ENCODE measurements around the gene KIAA1958. TPM values are rescaled to one million over a fixed set of nuclear protein-coding genes. Genes with fewer than 3 reads are reported as not detected.

Gene KIAA1958
- total RNA-seq, 1 donor: 2.5 TPM

- Histone ChIP-seq H3K9me3 (ENCODE audit: low read depth, low read length) (peaks cover 2% of the 10 kb centered on the region), H3K27me3 (ENCODE audit: insufficient read depth, low read length) (peaks cover 3% of the 10 kb centered on the region), H3K27ac (ENCODE audit: low read depth, low read length) (no peak overlapping the region), H2AFZ (ENCODE audit: low read length) (no peak overlapping the region), H3K36me3 (ENCODE audit: insufficient read depth, low read length) (no peaks in the 10 kb centered on the region), H3K4me2 (ENCODE audit: insufficient read depth, low read length) (no peak overlapping the region), H3K4me1 (ENCODE audit: insufficient read depth, low read length) (no peaks in the 10 kb centered on the region), H3K4me3 (ENCODE audit: insufficient read depth, low read length) (no peak overlapping the region), H4K20me1 (ENCODE audit: insufficient read depth, low read length) (no peaks in the 10 kb centered on the region), H3K79me2 (ENCODE audit: insufficient read depth, low read length) (no peaks in the 10 kb centered on the region)
- TF ChIP-seq CTCF (IDR thresholded peaks at IDR 0.05; ENCODE audit: extremely low read depth, low read depth, low read length): no peak
- DNase-seq (ENCODE audit: insufficient read length, low spot score, missing footprints): no peak
Measured at GRCh38 chr9:112677040-112677439, 190.4 kb downstream of the KIAA1958 start.

- Histone ChIP-seq H3K27me3 (ENCODE audit: insufficient read depth, low read length) (no peaks in the 10 kb centered on the region), H3K79me2 (ENCODE audit: insufficient read depth, low read length) (no peaks in the 10 kb centered on the region), H3K4me1 (ENCODE audit: insufficient read depth, low read length) (no peaks in the 10 kb centered on the region), H3K9me3 (ENCODE audit: low read depth, low read length) (peaks cover 2% of the 10 kb centered on the region), H4K20me1 (ENCODE audit: insufficient read depth, low read length) (no peaks in the 10 kb centered on the region), H3K4me3 (ENCODE audit: insufficient read depth, low read length) (no peak overlapping the region), H3K4me2 (ENCODE audit: insufficient read depth, low read length) (no peak overlapping the region), H2AFZ (ENCODE audit: low read length) (no peak overlapping the region), H3K27ac (ENCODE audit: low read depth, low read length) (no peak overlapping the region), H3K36me3 (ENCODE audit: insufficient read depth, low read length) (peaks cover 5% of the 10 kb centered on the region)
- no peak for TF ChIP-seq CTCF (IDR thresholded peaks at IDR 0.05; ENCODE audit: extremely low read depth, low read depth, low read length)
- no peak for DNase-seq (ENCODE audit: insufficient read length, low spot score, missing footprints)
Measured at GRCh38 chr9:112680731-112681402, 194.2 kb downstream of the KIAA1958 start.

- DNase-seq (ENCODE audit: insufficient read length, low spot score, missing footprints): no peak
- H2AFZ ChIP-seq (ENCODE audit: low read length): no peak overlapping the region
- no peaks in the 10 kb centered on the region for H3K4me1 ChIP-seq (ENCODE audit: insufficient read depth, low read length)
- H3K27me3 ChIP-seq (ENCODE audit: insufficient read depth, low read length): no peaks in the 10 kb centered on the region
- TF ChIP-seq CTCF (IDR thresholded peaks at IDR 0.05; ENCODE audit: extremely low read depth, low read depth, low read length): no peak
- no peaks in the 10 kb centered on the region for H3K9me3 ChIP-seq (ENCODE audit: low read depth, low read length)
- no peak overlapping the region for H3K4me3 ChIP-seq (ENCODE audit: insufficient read depth, low read length)
- H4K20me1 ChIP-seq (ENCODE audit: insufficient read depth, low read length): no peaks in the 10 kb centered on the region
- H3K4me2 ChIP-seq (ENCODE audit: insufficient read depth, low read length): no peak overlapping the region
- H3K79me2 ChIP-seq (ENCODE audit: insufficient read depth, low read length): no peaks in the 10 kb centered on the region
- H3K27ac ChIP-seq (ENCODE audit: low read depth, low read length): no peak overlapping the region
- H3K36me3 ChIP-seq (ENCODE audit: insufficient read depth, low read length): peaks cover 35% of the 10 kb centered on the region
Measured at GRCh38 chr9:112689161-112689740, 202.6 kb downstream of the KIAA1958 start.

- DNase-seq (ENCODE audit: insufficient read length, low spot score, missing footprints): no peak
- H3K79me2 ChIP-seq (ENCODE audit: insufficient read depth, low read length): peaks cover 5% of the 10 kb centered on the region
- no peaks in the 10 kb centered on the region for H3K27me3 ChIP-seq (ENCODE audit: insufficient read depth, low read length)
- no peak overlapping the region for H2AFZ ChIP-seq (ENCODE audit: low read length)
- no peak overlapping the region for H3K27ac ChIP-seq (ENCODE audit: low read depth, low read length)
- H4K20me1 ChIP-seq (ENCODE audit: insufficient read depth, low read length): peaks cover 5% of the 10 kb centered on the region
- H3K4me2 ChIP-seq (ENCODE audit: insufficient read depth, low read length): no peak overlapping the region
- no peaks in the 10 kb centered on the region for H3K9me3 ChIP-seq (ENCODE audit: low read depth, low read length)
- H3K4me1 ChIP-seq (ENCODE audit: insufficient read depth, low read length): no peaks in the 10 kb centered on the region
- no peak overlapping the region for H3K4me3 ChIP-seq (ENCODE audit: insufficient read depth, low read length)
- no peak for TF ChIP-seq CTCF (IDR thresholded peaks at IDR 0.05; ENCODE audit: extremely low read depth, low read depth, low read length)
- H3K36me3 ChIP-seq (ENCODE audit: insufficient read depth, low read length): peaks cover 22% of the 10 kb centered on the region
Measured at GRCh38 chr9:112694706-112695555, 208.3 kb downstream of the KIAA1958 start.

Data from osteoblast (primary cell).